Vagina (tissue), 2 donors: ENCODE measurements around the gene DYSF. TPM values are rescaled to one million over a fixed set of nuclear protein-coding genes. Genes with fewer than 3 reads are reported as not detected.
"Not testable (repeated sequence)": the region's sequence is repeated elsewhere in the genome, so short reads cannot be mapped to it uniquely, and the experiment has no call there.

Source experiments
- DNase-seq, 2 donors: peaks; one replicate each; pipeline ENCODE4 v3.0.0-alpha.2; 2017; ENCODE audit errors: extremely low spot score in 2 of 2
- H3K27ac ChIP-seq: fragments of 200-600 bp; sonication (generic); one replicate; pipeline ENCODE4 v1.5.1; 2019
- H3K27me3 ChIP-seq: fragments of 200-600 bp; sonication (generic); one replicate; pipeline ENCODE4 v1.5.1; 2019
- H3K36me3 ChIP-seq, 2 donors: fragments of 200-600 bp; sonication (generic); one replicate each; pipeline ENCODE4 v1.5.1; 2017 to 2019
- H3K4me1 ChIP-seq: fragments of 200-600 bp; sonication (generic); one replicate; pipeline ENCODE4 v1.5.1; 2019
- H3K4me3 ChIP-seq, 2 donors: fragments of 200-600 bp; sonication (generic); 1 replicate in 1 of 2; 2 replicates in 1 of 2; pipeline ENCODE4 v1.5.1; 2016 to 2019
- H3K9me3 ChIP-seq: fragments of 200-600 bp; sonication (generic); one replicate; pipeline ENCODE4 v1.5.1; 2019
- POLR2A ChIP-seq, 2 donors: fragments of 450-650 bp; IDR thresholded peaks; one replicate each; pipeline ENCODE4 v1.6.1; 2017; ENCODE audit warnings: antibody characterized with exemption in 2 of 2, mild to moderate bottlenecking in 2 of 2, moderate library complexity in 2 of 2
- POLR2AphosphoS5 ChIP-seq, 2 donors: sonication (generic); formaldehyde crosslinking; IDR thresholded peaks; one replicate each; pipeline ENCODE4 v1.9.0; 2017; ENCODE audit warnings: antibody characterized with exemption in 2 of 2, mild to moderate bottlenecking in 2 of 2, low read depth in 1 of 2; ENCODE audit not compliant: insufficient read depth in 1 of 2
- intact Hi-C: fragments of 100-400 bp; cut with DNase I; formaldehyde crosslinking; loops from one replicate; pipeline ENCODE4 v1.15.1; 2023
- total RNA-seq: library from RNA; depleted of rRNA; stranded (reverse); fragments of >200 nt; gene quantifications from one replicate; pipeline ENCODE4 v1.2.3, GENCODE V29; 2016
- TF ChIP-seq, protein P1 (sequence below), 3 experiments: fragments of 450-650 bp in 2 of 3; fragments of 200-600 bp in 1 of 3; sonication (generic) in 1 of 3; IDR thresholded peaks; one replicate each; pipeline ENCODE4 v1.5.1; 2017 to 2019; ENCODE audit warnings: antibody characterized with exemption in 3 of 3, mild to moderate bottlenecking in 2 of 3, moderate library complexity in 2 of 3

Gene DYSF
- 10.1 TPM for total RNA-seq

DNA sequence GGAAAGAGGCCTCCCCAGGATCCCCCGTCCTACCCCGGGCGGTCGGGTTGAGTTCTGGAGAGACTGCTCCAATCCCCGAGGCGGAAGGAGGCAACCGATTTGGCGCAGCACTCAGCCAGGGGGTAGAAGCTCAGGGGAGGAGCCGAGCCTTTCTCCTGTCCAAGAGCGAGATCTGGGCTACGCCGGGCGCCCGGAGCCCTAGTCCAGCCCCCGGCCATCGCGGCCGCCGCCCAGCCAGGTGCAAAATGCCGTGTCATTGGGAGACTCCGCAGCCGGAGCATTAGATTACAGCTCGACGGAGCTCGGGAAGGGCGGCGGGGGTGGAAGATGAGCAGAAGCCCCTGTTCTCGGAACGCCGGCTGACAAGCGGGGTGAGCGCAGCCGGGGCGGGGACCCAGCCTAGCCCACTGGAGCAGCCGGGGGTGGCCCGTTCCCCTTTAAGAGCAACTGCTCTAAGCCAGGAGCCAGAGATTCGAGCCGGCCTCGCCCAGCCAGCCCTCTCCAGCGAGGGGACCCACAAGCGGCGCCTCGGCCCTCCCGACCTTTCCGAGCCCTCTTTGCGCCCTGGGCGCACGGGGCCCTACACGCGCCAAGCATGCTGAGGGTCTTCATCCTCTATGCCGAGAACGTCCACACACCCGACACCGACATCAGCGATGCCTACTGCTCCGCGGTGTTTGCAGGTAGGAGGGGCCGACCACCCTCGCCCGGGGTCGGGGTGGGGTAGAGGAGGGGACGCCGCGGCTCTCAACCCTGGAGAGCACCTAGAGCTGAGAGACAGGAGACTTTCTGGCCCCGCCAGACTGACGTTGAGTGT is at the start of gene DYSF:
Gene DYSF (plus strand): TSS at position 158 of the 817 bp plus-strand sequence.
- no peaks in the 10 kb centered on the region for H3K36me3 ChIP-seq
- intact Hi-C loops = no loop called here
- TF ChIP-seq POLR2AphosphoS5 (IDR thresholded peaks at IDR 0.05; ENCODE audit: insufficient read depth in 1 of 2, low read depth in 1 of 2) = no peak
- TF ChIP-seq, protein P1, sequence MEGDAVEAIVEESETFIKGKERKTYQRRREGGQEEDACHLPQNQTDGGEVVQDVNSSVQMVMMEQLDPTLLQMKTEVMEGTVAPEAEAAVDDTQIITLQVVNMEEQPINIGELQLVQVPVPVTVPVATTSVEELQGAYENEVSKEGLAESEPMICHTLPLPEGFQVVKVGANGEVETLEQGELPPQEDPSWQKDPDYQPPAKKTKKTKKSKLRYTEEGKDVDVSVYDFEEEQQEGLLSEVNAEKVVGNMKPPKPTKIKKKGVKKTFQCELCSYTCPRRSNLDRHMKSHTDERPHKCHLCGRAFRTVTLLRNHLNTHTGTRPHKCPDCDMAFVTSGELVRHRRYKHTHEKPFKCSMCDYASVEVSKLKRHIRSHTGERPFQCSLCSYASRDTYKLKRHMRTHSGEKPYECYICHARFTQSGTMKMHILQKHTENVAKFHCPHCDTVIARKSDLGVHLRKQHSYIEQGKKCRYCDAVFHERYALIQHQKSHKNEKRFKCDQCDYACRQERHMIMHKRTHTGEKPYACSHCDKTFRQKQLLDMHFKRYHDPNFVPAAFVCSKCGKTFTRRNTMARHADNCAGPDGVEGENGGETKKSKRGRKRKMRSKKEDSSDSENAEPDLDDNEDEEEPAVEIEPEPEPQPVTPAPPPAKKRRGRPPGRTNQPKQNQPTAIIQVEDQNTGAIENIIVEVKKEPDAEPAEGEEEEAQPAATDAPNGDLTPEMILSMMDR (IDR thresholded peaks at IDR 0.05) = no peak
- TF ChIP-seq POLR2A (IDR thresholded peaks at IDR 0.05) = no peak
- no peaks in the 10 kb centered on the region for H3K27me3 ChIP-seq
- DNase-seq = no peak
- H3K4me3 ChIP-seq = peak within 1 kb of the TSS; percentile 47
- H3K9me3 ChIP-seq = no peaks in the 10 kb centered on the region
- peak within 1 kb of the TSS; percentile 28 for H3K27ac ChIP-seq
- peaks cover 23% of the 10 kb centered on the region for H3K4me1 ChIP-seq

DNA sequence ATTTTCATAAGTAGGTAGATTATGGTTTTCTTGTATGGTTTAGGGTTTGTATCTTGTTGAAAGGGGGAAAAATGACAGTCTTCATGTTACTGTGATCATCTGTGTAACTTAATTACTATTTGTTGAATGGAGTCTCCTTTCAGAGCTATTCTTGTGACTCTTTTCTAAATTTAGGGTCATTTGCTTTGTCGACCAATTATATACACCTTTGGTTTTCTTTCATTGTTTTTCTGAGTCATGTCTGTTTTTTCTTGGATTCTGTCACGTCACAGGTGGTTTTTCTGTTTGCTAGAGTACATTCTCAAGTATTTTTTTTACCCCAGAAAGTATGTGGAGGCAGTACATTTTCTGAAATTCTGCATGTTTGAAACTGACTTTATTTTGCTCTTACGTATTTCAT is 43.8 kb upstream of the DYSF start:
- Histone ChIP-seq H3K27me3 (no peaks in the 10 kb centered on the region), H3K4me3 (no peak overlapping the region), H3K4me1 (no peaks in the 10 kb centered on the region), H3K27ac (no peak overlapping the region), H3K36me3 (peaks cover 0 to 24% of the 10 kb centered on the region in 2 donors), H3K9me3 (no peaks in the 10 kb centered on the region)
- intact Hi-C loops = no loop called here
- DNase-seq = no peak
- TF ChIP-seq POLR2A (IDR thresholded peaks at IDR 0.05) (no peak), POLR2AphosphoS5 (IDR thresholded peaks at IDR 0.05; ENCODE audit: insufficient read depth in 1 of 2, low read depth in 1 of 2) (no peak)
- TF ChIP-seq, protein P1 (IDR thresholded peaks at IDR 0.05) = no peak

DNA sequence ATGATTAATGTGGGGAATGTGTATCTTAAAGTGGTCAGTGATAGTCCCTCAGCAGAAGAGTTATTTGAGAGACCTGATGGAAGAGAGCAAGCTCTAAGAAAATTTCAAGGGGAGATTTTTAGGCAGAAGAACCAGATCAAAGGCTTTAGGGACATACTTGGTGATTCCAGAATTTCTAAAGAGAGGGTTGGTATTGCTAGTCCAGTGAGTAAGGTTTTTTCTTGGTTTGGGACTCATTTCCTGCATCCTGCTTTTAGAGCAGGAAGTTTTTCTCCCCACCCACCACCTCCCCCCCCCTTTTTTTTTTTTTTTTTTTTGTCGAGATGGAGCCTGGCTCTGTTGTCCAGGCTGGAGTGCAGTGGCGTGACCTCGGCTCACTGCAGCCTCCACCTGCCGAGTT is 42.7 kb upstream of the DYSF start:
- no peaks in the 10 kb centered on the region for H3K9me3 ChIP-seq
- intact Hi-C loops = no loop called here
- no peak for DNase-seq
- H3K27ac ChIP-seq = no peak overlapping the region
- H3K4me3 ChIP-seq = no peak overlapping the region
- no peaks in the 10 kb centered on the region for H3K4me1 ChIP-seq
- TF ChIP-seq POLR2A (IDR thresholded peaks at IDR 0.05) (no peak), POLR2AphosphoS5 (IDR thresholded peaks at IDR 0.05; ENCODE audit: insufficient read depth in 1 of 2, low read depth in 1 of 2) (no peak)
- TF ChIP-seq, protein P1 (IDR thresholded peaks at IDR 0.05) = no peak
- peaks cover 0 to 14% of the 10 kb centered on the region in 2 donors for H3K36me3 ChIP-seq
- no peaks in the 10 kb centered on the region for H3K27me3 ChIP-seq

DNA sequence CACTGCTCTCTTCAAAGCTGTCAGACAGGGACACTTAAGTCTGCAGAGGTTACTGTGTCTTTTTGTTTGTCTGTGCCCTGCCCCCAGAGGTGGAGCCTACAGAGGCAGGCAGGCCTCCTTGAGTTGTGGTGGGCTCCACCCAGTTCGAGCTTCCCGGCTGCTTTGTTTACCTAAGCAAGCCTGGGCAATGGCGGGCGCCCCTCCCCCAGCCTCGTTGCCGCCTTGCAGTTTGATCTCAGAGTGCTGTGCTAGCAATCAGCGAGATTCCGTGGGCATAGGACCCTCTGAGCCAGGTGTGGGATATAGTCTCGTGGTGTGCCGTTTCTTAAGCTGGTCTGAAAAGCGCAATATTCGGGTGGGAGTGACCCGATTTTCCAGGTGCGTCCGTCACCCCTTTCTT is 36.5 kb upstream of the DYSF start:
- H3K36me3 ChIP-seq, H3K9me3 ChIP-seq, intact Hi-C loops, H3K27ac ChIP-seq, DNase-seq, H3K27me3 ChIP-seq, H3K4me1 ChIP-seq: not testable (repeated sequence)
- H3K4me3 ChIP-seq = peak overlapping the region in 1 of 2 donors; percentile 18

DNA sequence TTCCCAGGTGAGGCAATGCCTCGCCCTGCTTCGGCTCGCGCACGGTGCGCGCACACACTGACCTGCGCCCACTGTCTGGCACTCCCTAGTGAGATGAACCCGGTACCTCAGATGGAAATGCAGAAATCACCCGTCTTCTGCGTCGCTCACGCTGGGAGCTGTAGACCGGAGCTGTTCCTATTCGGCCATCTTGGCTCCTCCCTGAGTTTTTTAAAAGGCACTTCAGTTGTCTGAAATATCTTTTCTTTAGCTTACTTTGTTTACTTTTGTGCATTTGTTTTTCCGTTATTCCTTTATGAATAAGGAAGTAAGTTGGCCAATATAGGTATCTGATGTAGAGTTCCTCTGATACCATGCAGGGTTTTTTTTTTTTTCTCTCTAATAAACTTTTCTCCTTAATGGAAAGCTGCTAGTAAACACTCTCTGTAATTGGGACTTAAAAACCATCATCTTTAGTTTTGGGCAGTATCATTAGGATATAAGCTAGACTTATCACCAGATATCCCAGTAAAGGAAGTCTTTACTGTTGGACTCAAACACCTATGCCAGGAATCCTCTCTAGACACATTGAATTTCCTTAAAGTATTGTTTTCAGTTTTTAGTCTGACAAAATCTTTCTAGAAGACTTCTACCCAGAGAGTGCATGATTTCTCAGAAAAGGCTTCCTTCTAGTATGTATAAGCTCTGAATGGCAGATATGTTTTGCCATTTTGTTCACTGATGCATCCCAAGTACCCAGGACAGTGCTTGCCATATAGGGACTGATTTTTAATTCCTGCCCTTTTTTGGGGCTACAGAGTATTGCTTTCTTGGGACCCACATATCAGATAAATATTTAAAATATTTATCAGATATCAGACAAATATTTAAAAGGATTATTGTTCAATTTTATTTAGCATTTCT is 35.8 kb upstream of the DYSF start:
- Histone ChIP-seq H3K27me3 (no peaks in the 10 kb centered on the region), H3K4me1 (peaks cover 7% of the 10 kb centered on the region), H3K27ac (peak overlapping the region; percentile 13), H3K4me3 (peak overlapping the region in 1 of 2 donors; percentile 18), H3K36me3 (no peaks in the 10 kb centered on the region), H3K9me3 (no peaks in the 10 kb centered on the region)
- intact Hi-C loops = no loop called here
- TF ChIP-seq POLR2AphosphoS5 (IDR thresholded peaks at IDR 0.05; ENCODE audit: insufficient read depth in 1 of 2, low read depth in 1 of 2) (peak in 1 of 2 donors; percentile 13), POLR2A (IDR thresholded peaks at IDR 0.05) (no peak)
- no peak for DNase-seq
